ENCODE data around the gene AFG1L.
"Not testable (repeated sequence)": the region's sequence is repeated elsewhere in the genome, so short reads cannot be mapped to it uniquely, and the experiment has no call there.

AFG1L gene

GRCh38 chr6:108321253-108321747, 26.4 kb downstream of the AFG1L start:
- no peak overlapping the region for H3K9ac ChIP-seq (ENCODE audit: low read length in 2 of 2)
- no peak overlapping the region for H3K4me3 ChIP-seq (ENCODE audit: low read length in 2 of 2)
- no peaks in the 10 kb centered on the region for H3K9me3 ChIP-seq (ENCODE audit: control insufficient read depth in 2 of 2, low read length in 2 of 2)
- peaks cover 0 to 4% of the 10 kb centered on the region in 2 donors for H3K36me3 ChIP-seq (ENCODE audit: control insufficient read depth in 2 of 2, insufficient read depth in 2 of 2, low read length in 2 of 2)
- H3K27ac ChIP-seq (ENCODE audit: low read length) = no peak overlapping the region
- peaks cover 6% of the 10 kb centered on the region for H3K4me1 ChIP-seq (ENCODE audit: control insufficient read depth, insufficient read depth, low read length)
- H3K27me3 ChIP-seq (ENCODE audit: control insufficient read depth in 1 of 2, insufficient read depth in 2 of 2, low read length in 2 of 2) = no peaks in the 10 kb centered on the region

DNA sequence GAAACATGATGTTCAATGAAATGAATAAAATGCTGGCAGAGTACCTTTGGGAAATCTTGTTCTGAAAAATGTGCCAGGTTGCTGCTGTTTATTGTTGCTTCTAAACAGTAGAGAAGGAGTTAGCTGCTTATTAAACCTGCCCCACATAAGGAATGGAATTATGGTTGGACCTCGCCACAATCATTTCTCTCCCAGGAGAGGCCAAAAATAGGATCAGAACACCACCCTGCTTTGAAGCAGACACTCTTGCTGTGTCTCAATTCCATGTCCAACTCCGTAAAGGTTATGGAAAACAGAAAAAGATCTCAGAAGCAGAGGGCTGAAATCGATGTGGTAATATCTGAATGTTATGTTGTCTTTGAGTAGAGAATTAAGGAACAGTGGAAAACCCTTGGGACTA, 27.9 kb downstream of the AFG1L start:
- Histone ChIP-seq H3K36me3 (ENCODE audit: control insufficient read depth in 2 of 2, insufficient read depth in 2 of 2, low read length in 2 of 2) (peaks cover 3 to 11% of the 10 kb centered on the region in 2 donors), H3K4me1 (ENCODE audit: control insufficient read depth, insufficient read depth, low read length) (peaks cover 6% of the 10 kb centered on the region), H3K27ac (ENCODE audit: low read length) (no peak overlapping the region), H3K9ac (ENCODE audit: low read length in 2 of 2) (no peak overlapping the region), H3K9me3 (ENCODE audit: control insufficient read depth in 2 of 2, low read length in 2 of 2) (no peaks in the 10 kb centered on the region), H3K27me3 (ENCODE audit: control insufficient read depth in 1 of 2, insufficient read depth in 2 of 2, low read length in 2 of 2) (no peaks in the 10 kb centered on the region), H3K4me3 (ENCODE audit: low read length in 2 of 2) (no peak overlapping the region)

DNA sequence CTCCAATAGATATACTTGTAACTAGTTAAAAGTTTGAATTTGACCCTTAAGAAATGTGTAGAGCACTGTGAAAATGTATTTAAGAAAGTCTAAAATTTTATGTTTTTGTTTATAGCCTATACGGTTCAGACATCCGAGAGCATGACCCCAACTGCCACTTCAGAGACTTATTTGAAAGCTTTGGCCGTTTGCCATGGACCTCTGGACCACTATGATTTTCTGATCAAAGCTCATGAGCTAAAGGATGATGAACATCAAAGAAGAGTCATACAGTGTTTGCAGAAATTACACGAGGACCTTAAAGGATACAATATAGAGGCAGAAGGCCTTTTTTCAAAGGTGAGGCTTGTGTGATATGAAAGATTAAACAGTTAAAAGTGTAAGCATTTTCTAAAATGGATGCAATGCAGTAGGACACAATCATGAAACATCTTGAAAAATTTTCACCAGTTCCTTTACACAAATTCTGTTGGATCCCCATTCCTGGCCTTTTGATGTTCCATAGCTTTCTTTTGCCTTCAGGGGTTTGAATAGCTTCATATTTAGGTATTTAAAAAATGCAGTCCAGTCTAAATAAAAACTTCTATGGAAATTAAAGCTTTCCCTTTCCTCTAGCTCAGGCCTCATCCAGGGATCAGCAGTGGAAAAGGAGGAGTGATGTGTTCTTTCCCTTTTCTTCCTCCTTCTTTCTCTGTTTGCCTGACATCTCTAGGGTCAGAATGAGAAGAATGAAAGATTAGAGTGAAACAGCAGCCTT, 29.0 kb downstream of the AFG1L start:
- no peak overlapping the region for H3K4me3 ChIP-seq (ENCODE audit: low read length in 2 of 2)
- H3K27me3 ChIP-seq (ENCODE audit: control insufficient read depth in 1 of 2, insufficient read depth in 2 of 2, low read length in 2 of 2) = no peaks in the 10 kb centered on the region
- H3K4me1 ChIP-seq (ENCODE audit: control insufficient read depth, insufficient read depth, low read length) = peaks cover 6% of the 10 kb centered on the region
- H3K36me3 ChIP-seq (ENCODE audit: control insufficient read depth in 2 of 2, insufficient read depth in 2 of 2, low read length in 2 of 2) = peaks cover 5 to 12% of the 10 kb centered on the region in 2 donors
- no peaks in the 10 kb centered on the region for H3K9me3 ChIP-seq (ENCODE audit: control insufficient read depth in 2 of 2, low read length in 2 of 2)
- no peak overlapping the region for H3K9ac ChIP-seq (ENCODE audit: low read length in 2 of 2)
- no peak overlapping the region for H3K27ac ChIP-seq (ENCODE audit: low read length)

GRCh38 chr6:108330221-108330785, 35.4 kb downstream of the AFG1L start:
- H3K9me3 ChIP-seq (ENCODE audit: control insufficient read depth in 2 of 2, low read length in 2 of 2); H3K4me3 ChIP-seq (ENCODE audit: low read length in 2 of 2); H3K9ac ChIP-seq (ENCODE audit: low read length in 2 of 2); H3K36me3 ChIP-seq (ENCODE audit: control insufficient read depth in 2 of 2, insufficient read depth in 2 of 2, low read length in 2 of 2); H3K27ac ChIP-seq (ENCODE audit: low read length); H3K27me3 ChIP-seq (ENCODE audit: control insufficient read depth in 1 of 2, insufficient read depth in 2 of 2, low read length in 2 of 2); H3K4me1 ChIP-seq (ENCODE audit: control insufficient read depth, insufficient read depth, low read length): not testable (repeated sequence)

- peaks cover 5 to 8% of the 10 kb centered on the region in 2 donors for H3K36me3 ChIP-seq (ENCODE audit: control insufficient read depth in 2 of 2, insufficient read depth in 2 of 2, low read length in 2 of 2)
- no peak overlapping the region for H3K9ac ChIP-seq (ENCODE audit: low read length in 2 of 2)
- H3K4me3 ChIP-seq (ENCODE audit: low read length in 2 of 2) = no peak overlapping the region
- no peaks in the 10 kb centered on the region for H3K4me1 ChIP-seq (ENCODE audit: control insufficient read depth, insufficient read depth, low read length)
- no peak overlapping the region for H3K27ac ChIP-seq (ENCODE audit: low read length)
- no peaks in the 10 kb centered on the region for H3K27me3 ChIP-seq (ENCODE audit: control insufficient read depth in 1 of 2, insufficient read depth in 2 of 2, low read length in 2 of 2)
- H3K9me3 ChIP-seq (ENCODE audit: control insufficient read depth in 2 of 2, low read length in 2 of 2) = no peaks in the 10 kb centered on the region
Observed at GRCh38 chr6:108330806-108331205, 36.0 kb downstream of the AFG1L start.

GRCh38 chr6:108331982-108332381, 37.1 kb downstream of the AFG1L start:
- no peak overlapping the region for H3K4me3 ChIP-seq (ENCODE audit: low read length in 2 of 2)
- no peaks in the 10 kb centered on the region for H3K9me3 ChIP-seq (ENCODE audit: control insufficient read depth in 2 of 2, low read length in 2 of 2)
- peaks cover 5 to 8% of the 10 kb centered on the region in 2 donors for H3K36me3 ChIP-seq (ENCODE audit: control insufficient read depth in 2 of 2, insufficient read depth in 2 of 2, low read length in 2 of 2)
- H3K4me1 ChIP-seq (ENCODE audit: control insufficient read depth, insufficient read depth, low read length) = no peaks in the 10 kb centered on the region
- H3K27me3 ChIP-seq (ENCODE audit: control insufficient read depth in 1 of 2, insufficient read depth in 2 of 2, low read length in 2 of 2) = no peaks in the 10 kb centered on the region
- no peak overlapping the region for H3K27ac ChIP-seq (ENCODE audit: low read length)
- H3K9ac ChIP-seq (ENCODE audit: low read length in 2 of 2) = no peak overlapping the region

- Histone ChIP-seq H3K4me3 (ENCODE audit: low read length in 2 of 2) (no peak overlapping the region), H3K27me3 (ENCODE audit: control insufficient read depth in 1 of 2, insufficient read depth in 2 of 2, low read length in 2 of 2) (no peaks in the 10 kb centered on the region), H3K9ac (ENCODE audit: low read length in 2 of 2) (no peak overlapping the region), H3K4me1 (ENCODE audit: control insufficient read depth, insufficient read depth, low read length) (no peaks in the 10 kb centered on the region), H3K36me3 (ENCODE audit: control insufficient read depth in 2 of 2, insufficient read depth in 2 of 2, low read length in 2 of 2) (no peaks in the 10 kb centered on the region), H3K9me3 (ENCODE audit: control insufficient read depth in 2 of 2, low read length in 2 of 2) (no peaks in the 10 kb centered on the region), H3K27ac (ENCODE audit: low read length) (no peak overlapping the region)
Observed at GRCh38 chr6:108336971-108337370, 42.1 kb downstream of the AFG1L start.

- Histone ChIP-seq H3K27me3 (ENCODE audit: control insufficient read depth in 1 of 2, insufficient read depth in 2 of 2, low read length in 2 of 2) (no peaks in the 10 kb centered on the region), H3K9ac (ENCODE audit: low read length in 2 of 2) (no peak overlapping the region), H3K27ac (ENCODE audit: low read length) (no peak overlapping the region), H3K4me1 (ENCODE audit: control insufficient read depth, insufficient read depth, low read length) (no peaks in the 10 kb centered on the region), H3K9me3 (ENCODE audit: control insufficient read depth in 2 of 2, low read length in 2 of 2) (no peaks in the 10 kb centered on the region), H3K36me3 (ENCODE audit: control insufficient read depth in 2 of 2, insufficient read depth in 2 of 2, low read length in 2 of 2) (no peaks in the 10 kb centered on the region), H3K4me3 (ENCODE audit: low read length in 2 of 2) (no peak overlapping the region)
Observed at GRCh38 chr6:108337721-108338120, 42.9 kb downstream of the AFG1L start.

- Histone ChIP-seq H3K9ac (ENCODE audit: low read length in 2 of 2) (no peak overlapping the region), H3K4me1 (ENCODE audit: control insufficient read depth, insufficient read depth, low read length) (no peaks in the 10 kb centered on the region), H3K36me3 (ENCODE audit: control insufficient read depth in 2 of 2, insufficient read depth in 2 of 2, low read length in 2 of 2) (no peaks in the 10 kb centered on the region), H3K27ac (ENCODE audit: low read length) (no peak overlapping the region), H3K4me3 (ENCODE audit: low read length in 2 of 2) (no peak overlapping the region), H3K9me3 (ENCODE audit: control insufficient read depth in 2 of 2, low read length in 2 of 2) (no peaks in the 10 kb centered on the region), H3K27me3 (ENCODE audit: control insufficient read depth in 1 of 2, insufficient read depth in 2 of 2, low read length in 2 of 2) (no peaks in the 10 kb centered on the region)
Observed at GRCh38 chr6:108341372-108341771, 46.5 kb downstream of the AFG1L start.

DNA sequence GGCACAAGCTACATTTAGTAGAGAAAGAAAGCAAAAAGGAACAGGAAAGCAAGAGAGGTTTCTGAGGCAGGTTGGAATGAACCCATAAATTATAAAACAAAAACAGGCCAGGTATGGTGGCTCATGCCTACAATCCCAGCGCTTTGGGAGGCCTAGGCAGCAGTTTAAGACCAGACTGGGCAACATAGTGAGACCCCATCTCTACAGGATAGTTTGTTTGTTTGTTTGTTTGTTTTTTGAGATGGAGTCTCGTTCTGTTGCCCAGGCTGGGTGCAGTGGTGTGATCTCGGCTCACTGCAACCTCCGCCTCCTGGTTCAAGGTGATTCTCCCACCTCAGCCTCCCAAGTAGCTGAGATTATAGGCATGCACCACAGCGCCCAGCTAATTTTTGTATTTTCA, 49.0 kb downstream of the AFG1L start:
- Histone ChIP-seq H3K36me3 (ENCODE audit: control insufficient read depth in 2 of 2, insufficient read depth in 2 of 2, low read length in 2 of 2) (no peaks in the 10 kb centered on the region), H3K9me3 (ENCODE audit: control insufficient read depth in 2 of 2, low read length in 2 of 2) (no peaks in the 10 kb centered on the region), H3K27ac (ENCODE audit: low read length) (no peak overlapping the region), H3K4me3 (ENCODE audit: low read length in 2 of 2) (no peak overlapping the region), H3K4me1 (ENCODE audit: control insufficient read depth, insufficient read depth, low read length) (no peaks in the 10 kb centered on the region), H3K27me3 (ENCODE audit: control insufficient read depth in 1 of 2, insufficient read depth in 2 of 2, low read length in 2 of 2) (no peaks in the 10 kb centered on the region), H3K9ac (ENCODE audit: low read length in 2 of 2) (no peak overlapping the region)

Data from stomach smooth muscle (tissue), 2 donors.